HL-60 (cell line): ENCODE results near the gene SCPEP1.

Experiments
- DNase-seq, 2 experiments: peaks; one replicate each; pipeline ENCODE4 v3.0.0-alpha.2; 2010 to 2020; ENCODE audit warnings: low read depth in 1 of 2, low spot score in 1 of 2
- H3K27ac ChIP-seq: fragments of 250-450 bp; sonication (Bioruptor Pico); replicated peaks from 2 replicates; pipeline ENCODE4 v1.5.1; 2020; ENCODE audit warnings: mild to moderate bottlenecking, moderate library complexity
- H3K27me3 ChIP-seq: fragments of 250-450 bp; sonication (Bioruptor Pico); 2 replicates; pipeline ENCODE4 v1.5.1; 2021; ENCODE audit warnings: mild to moderate bottlenecking, moderate library complexity; ENCODE audit not compliant: insufficient read depth, poor library complexity, severe bottlenecking
- H3K4me3 ChIP-seq: replicated peaks from 2 replicates; pipeline ENCODE4 v1.5.1; 2011; ENCODE audit warnings: mild to moderate bottlenecking, control low read depth, low read length; ENCODE audit not compliant: insufficient read depth
- GABPA ChIP-seq: IDR thresholded peaks from 2 replicates; pipeline ENCODE4 v1.6.1; 2012; ENCODE audit warnings: low read depth
- POLR2AphosphoS5 ChIP-seq: IDR thresholded peaks from 2 replicates; pipeline ENCODE4 v1.6.1; 2012; ENCODE audit warnings: low read depth
- SPI1 ChIP-seq: IDR thresholded peaks from 2 replicates; pipeline ENCODE4 v1.6.1; 2012; ENCODE audit warnings: low read depth, mild to moderate bottlenecking, borderline replicate concordance

The SCPEP1 gene

DNA sequence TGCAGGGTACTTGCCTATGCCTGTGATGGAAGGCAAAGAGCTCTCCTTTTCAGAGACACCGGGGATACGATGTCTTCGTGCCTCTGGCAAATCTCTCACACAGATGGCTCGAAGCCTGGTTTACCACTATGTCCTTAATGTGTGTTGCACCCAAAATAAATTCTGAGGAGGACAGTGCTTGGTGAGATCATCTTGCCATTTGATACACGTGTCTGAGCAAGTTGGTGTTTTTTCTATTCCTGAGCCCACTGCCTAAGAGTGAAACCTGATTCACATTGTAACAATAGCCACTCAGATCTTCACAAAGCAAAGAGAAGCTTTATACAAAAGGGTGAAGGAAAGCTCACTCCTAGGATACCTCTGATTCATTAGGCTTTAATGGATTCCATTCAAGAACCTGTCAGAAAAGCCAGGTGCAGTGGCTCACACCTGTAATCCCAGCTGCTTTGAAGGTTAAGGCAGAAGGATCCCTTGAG, 74.0 kb downstream of the SCPEP1 start:
- Histone ChIP-seq H3K27ac (no peak overlapping the region), H3K4me3 (no peak overlapping the region), H3K27me3 (no peaks in the 10 kb centered on the region)
- DNase-seq: no peak
- no peak for TF ChIP-seq POLR2AphosphoS5
- no peak for TF ChIP-seq SPI1
- TF ChIP-seq GABPA: no peak
